ENCODE measurements around the gene ABHD3.
"Not testable (repeated sequence)": the region's sequence is repeated elsewhere in the genome, so short reads cannot be mapped to it uniquely, and the experiment has no call there.

The ABHD3 gene

GRCh38 chr18:21741312-21741561 lies 36.7 kb upstream of the ABHD3 start:
- TF ChIP-seq FOXP2 (optimal IDR thresholded peaks at IDR 0.05; ENCODE audit: control extremely low read depth, extremely low read length, insufficient read depth) (no peak), EZH2 (IDR thresholded peaks at IDR 0.05) (no peak), POLR2AphosphoS5 (IDR thresholded peaks at IDR 0.05; ENCODE audit: borderline replicate concordance, low read depth, low read length) (no peak)
- no peak for DNase-seq (ENCODE audit: low read depth, low spot score)
- Histone ChIP-seq H3K9ac (ENCODE audit: insufficient read length) (peak overlapping the region; percentile 96), H3K4me3 (peak overlapping the region; percentile 98), H3K9me3 (ENCODE audit: low read depth, low read length) (no peaks in the 10 kb centered on the region), H3K27ac (peak overlapping the region; percentile 98), H3K36me3 (ENCODE audit: insufficient read depth, low read length) (no peaks in the 10 kb centered on the region)

- peak within 1 kb of the TSS; percentile 96 for H3K9ac ChIP-seq (ENCODE audit: insufficient read length)
- H3K36me3 ChIP-seq (ENCODE audit: insufficient read depth, low read length): no peaks in the 10 kb centered on the region
- peak within 1 kb of the TSS; percentile 98 for H3K4me3 ChIP-seq
- no peaks in the 10 kb centered on the region for H3K9me3 ChIP-seq (ENCODE audit: low read depth, low read length)
- peak within 1 kb of the TSS; percentile 98 for H3K27ac ChIP-seq
- TF ChIP-seq FOXP2 (optimal IDR thresholded peaks at IDR 0.05; ENCODE audit: control extremely low read depth, extremely low read length, insufficient read depth) (no peak), EZH2 (IDR thresholded peaks at IDR 0.05) (no peak), POLR2AphosphoS5 (IDR thresholded peaks at IDR 0.05; ENCODE audit: borderline replicate concordance, low read depth, low read length) (peak; percentile 95)
- DNase-seq (ENCODE audit: low read depth, low spot score): peak; percentile 78
Measured at GRCh38 chr18:21740538-21741311, 36.2 kb upstream of the ABHD3 start, which contains the start of gene MIB1. Gene MIB1, plus strand, starts transcription at chr18:21740792. Its CDS starts 792 bp downstream, at chr18:21741584.

GRCh38 chr18:21739604-21740537 lies 35.3 kb upstream of the ABHD3 start:
- Histone ChIP-seq H3K36me3 (ENCODE audit: insufficient read depth, low read length) (no peaks in the 10 kb centered on the region), H3K27ac (peak overlapping the region; percentile 88), H3K4me3 (peak overlapping the region; percentile 98), H3K9me3 (ENCODE audit: low read depth, low read length) (no peaks in the 10 kb centered on the region), H3K9ac (ENCODE audit: insufficient read length) (peak overlapping the region; percentile 68)
- TF ChIP-seq EZH2 (IDR thresholded peaks at IDR 0.05) (no peak), POLR2AphosphoS5 (IDR thresholded peaks at IDR 0.05; ENCODE audit: borderline replicate concordance, low read depth, low read length) (no peak), FOXP2 (optimal IDR thresholded peaks at IDR 0.05; ENCODE audit: control extremely low read depth, extremely low read length, insufficient read depth) (no peak)
- no peak for DNase-seq (ENCODE audit: low read depth, low spot score)

GRCh38 chr18:21736926-21737325 lies 32.4 kb upstream of the ABHD3 start:
- not testable (repeated sequence) for H3K9me3 ChIP-seq (ENCODE audit: low read depth, low read length); DNase-seq (ENCODE audit: low read depth, low spot score); H3K36me3 ChIP-seq (ENCODE audit: insufficient read depth, low read length); H3K4me3 ChIP-seq; H3K27ac ChIP-seq; H3K9ac ChIP-seq (ENCODE audit: insufficient read length)

- Histone ChIP-seq H3K9me3 (ENCODE audit: low read depth, low read length) (no peaks in the 10 kb centered on the region), H3K36me3 (ENCODE audit: insufficient read depth, low read length) (no peaks in the 10 kb centered on the region), H3K4me3 (no peak overlapping the region), H3K27ac (no peak overlapping the region), H3K9ac (ENCODE audit: insufficient read length) (no peak overlapping the region)
- no peak for DNase-seq (ENCODE audit: low read depth, low spot score)
- TF ChIP-seq FOXP2 (optimal IDR thresholded peaks at IDR 0.05; ENCODE audit: control extremely low read depth, extremely low read length, insufficient read depth): no peak
- TF ChIP-seq POLR2AphosphoS5 (IDR thresholded peaks at IDR 0.05; ENCODE audit: borderline replicate concordance, low read depth, low read length): no peak
- no peak for TF ChIP-seq EZH2 (IDR thresholded peaks at IDR 0.05)
Measured at GRCh38 chr18:21735452-21736015, 31.0 kb upstream of the ABHD3 start.

GRCh38 chr18:21733011-21733410 lies 28.4 kb upstream of the ABHD3 start:
- Histone ChIP-seq H3K9me3 (ENCODE audit: low read depth, low read length) (no peaks in the 10 kb centered on the region), H3K36me3 (ENCODE audit: insufficient read depth, low read length) (no peaks in the 10 kb centered on the region), H3K9ac (ENCODE audit: insufficient read length) (no peak overlapping the region), H3K27ac (no peak overlapping the region), H3K4me3 (no peak overlapping the region)
- TF ChIP-seq EZH2 (IDR thresholded peaks at IDR 0.05) (no peak), POLR2AphosphoS5 (IDR thresholded peaks at IDR 0.05; ENCODE audit: borderline replicate concordance, low read depth, low read length) (no peak), FOXP2 (optimal IDR thresholded peaks at IDR 0.05; ENCODE audit: control extremely low read depth, extremely low read length, insufficient read depth) (no peak)
- DNase-seq (ENCODE audit: low read depth, low spot score): no peak

GRCh38 chr18:21727702-21728101 lies 23.1 kb upstream of the ABHD3 start:
- Histone ChIP-seq H3K9ac (ENCODE audit: insufficient read length) (no peak overlapping the region), H3K4me3 (no peak overlapping the region), H3K27ac (no peak overlapping the region), H3K9me3 (ENCODE audit: low read depth, low read length) (no peaks in the 10 kb centered on the region), H3K36me3 (ENCODE audit: insufficient read depth, low read length) (no peaks in the 10 kb centered on the region)
- TF ChIP-seq POLR2AphosphoS5 (IDR thresholded peaks at IDR 0.05; ENCODE audit: borderline replicate concordance, low read depth, low read length) (no peak), FOXP2 (optimal IDR thresholded peaks at IDR 0.05; ENCODE audit: control extremely low read depth, extremely low read length, insufficient read depth) (no peak)
- no peak for DNase-seq (ENCODE audit: low read depth, low spot score)

- H3K36me3 ChIP-seq (ENCODE audit: insufficient read depth, low read length): no peaks in the 10 kb centered on the region
- H3K4me3 ChIP-seq: peak overlapping the region; percentile 52
- H3K9ac ChIP-seq (ENCODE audit: insufficient read length): peak overlapping the region; percentile 32
- H3K27ac ChIP-seq: peak overlapping the region; percentile 68; the same call in 1 of the 2 replicates
- DNase-seq (ENCODE audit: low read depth, low spot score): no peak
- TF ChIP-seq EZH2 (IDR thresholded peaks at IDR 0.05): no peak
- TF ChIP-seq FOXP2 (optimal IDR thresholded peaks at IDR 0.05; ENCODE audit: control extremely low read depth, extremely low read length, insufficient read depth): no peak
- TF ChIP-seq POLR2AphosphoS5 (IDR thresholded peaks at IDR 0.05; ENCODE audit: borderline replicate concordance, low read depth, low read length): no peak
- H3K9me3 ChIP-seq (ENCODE audit: low read depth, low read length): no peaks in the 10 kb centered on the region
Measured at GRCh38 chr18:21725201-21725600, 20.6 kb upstream of the ABHD3 start.
